Activated CD8-positive, alpha-beta memory T cell treated with anti-CD3 and anti-CD28 coated beads, Interleukin-2, amount 50 U/mL, for 48 hours (primary cell): ENCODE results near the gene CAPN15.

Experiments used
- DNase-seq: peaks from one replicate; pipeline ENCODE4 v3.0.0-alpha.2; 2020

Gene CAPN15

DNA sequence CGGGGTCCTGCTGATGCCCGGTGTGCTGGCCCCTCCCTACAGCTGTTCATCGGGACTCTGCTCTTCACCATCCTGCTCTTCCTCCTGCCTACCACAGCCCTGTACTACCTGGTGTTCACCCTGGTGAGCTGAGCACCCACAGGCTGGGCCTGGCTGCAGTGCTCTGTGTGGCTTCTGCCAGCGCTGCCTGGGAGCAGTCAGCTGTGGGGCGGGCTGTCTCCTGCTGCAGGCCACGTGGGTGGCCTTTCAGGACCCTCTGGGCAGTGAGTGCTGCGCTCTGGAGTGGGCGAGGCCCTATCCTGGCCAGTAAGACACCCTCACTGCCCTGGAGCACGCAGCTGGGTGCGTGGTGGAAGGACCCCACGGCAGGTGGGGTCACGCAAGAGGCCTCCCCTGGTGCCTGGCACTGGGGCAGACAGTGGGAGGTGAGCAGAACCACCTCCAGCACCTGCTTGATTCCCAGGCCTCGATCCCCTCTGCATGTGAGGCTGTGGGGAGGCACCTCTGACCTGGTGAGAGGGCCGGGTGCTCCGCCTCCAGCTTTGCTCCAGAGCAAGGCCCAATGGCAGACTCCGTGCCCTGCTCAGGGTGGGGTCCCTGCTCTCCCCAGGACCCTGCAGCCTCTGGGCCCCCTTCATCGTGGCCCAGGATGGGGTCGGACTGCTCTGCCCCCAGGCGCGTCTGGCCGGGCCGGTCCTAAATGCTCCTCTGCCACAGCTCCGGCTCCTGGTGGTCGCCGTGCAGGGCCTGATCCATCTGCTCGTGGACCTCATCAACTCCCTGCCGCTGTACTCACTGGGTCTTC lies 52.8 kb downstream of the CAPN15 start:
- DNase-seq, result no peak

DNA sequence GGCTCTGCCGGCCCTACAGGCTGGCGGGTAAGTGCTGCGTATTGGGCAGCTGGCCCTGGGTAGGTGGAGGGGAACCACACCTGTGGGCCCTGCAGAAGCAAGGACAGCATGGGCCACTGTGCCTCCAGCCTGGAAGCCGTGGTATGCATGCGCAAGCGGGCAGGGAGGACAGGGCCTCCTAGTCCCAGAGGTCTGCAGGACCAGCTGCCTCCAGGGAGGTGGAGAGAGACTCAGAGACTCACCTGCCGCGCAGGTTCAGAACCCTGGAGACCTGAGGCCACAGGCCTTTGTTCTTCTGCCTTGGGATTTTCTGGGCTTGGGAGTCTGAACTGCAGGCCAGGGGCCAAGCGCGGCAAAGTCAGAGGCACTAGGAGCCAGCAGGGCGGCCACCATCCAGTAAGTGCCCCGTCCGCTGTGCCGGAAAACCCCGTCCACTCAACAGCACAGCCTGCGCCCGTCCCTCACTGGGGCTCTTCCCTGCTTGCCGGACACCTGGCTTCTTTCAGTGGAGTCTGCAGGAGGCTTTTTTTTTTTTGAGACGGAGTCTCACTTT lies 53.5 kb downstream of the CAPN15 start:
- no peak for DNase-seq

DNA sequence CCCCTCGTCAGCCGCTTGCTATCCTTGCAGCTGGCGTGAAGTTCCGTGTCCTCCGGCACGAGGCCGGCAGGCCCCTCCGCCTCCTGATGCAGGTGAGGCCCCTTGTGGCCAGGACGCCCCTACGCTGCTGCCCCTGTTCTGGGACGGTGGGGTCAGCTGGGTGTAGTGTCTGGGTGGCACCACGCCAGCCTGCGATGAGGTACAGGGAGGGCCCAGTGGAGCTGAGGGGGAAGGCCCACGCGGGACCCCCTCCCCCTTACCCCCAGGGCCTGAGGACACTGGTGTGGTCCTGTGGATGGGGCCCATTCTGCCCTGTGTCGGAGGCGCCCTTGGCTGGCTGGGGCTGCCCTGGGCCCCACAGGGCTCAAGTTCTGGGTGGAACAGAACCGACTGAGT lies 54.7 kb downstream of the CAPN15 start:
- no peak for DNase-seq

DNA sequence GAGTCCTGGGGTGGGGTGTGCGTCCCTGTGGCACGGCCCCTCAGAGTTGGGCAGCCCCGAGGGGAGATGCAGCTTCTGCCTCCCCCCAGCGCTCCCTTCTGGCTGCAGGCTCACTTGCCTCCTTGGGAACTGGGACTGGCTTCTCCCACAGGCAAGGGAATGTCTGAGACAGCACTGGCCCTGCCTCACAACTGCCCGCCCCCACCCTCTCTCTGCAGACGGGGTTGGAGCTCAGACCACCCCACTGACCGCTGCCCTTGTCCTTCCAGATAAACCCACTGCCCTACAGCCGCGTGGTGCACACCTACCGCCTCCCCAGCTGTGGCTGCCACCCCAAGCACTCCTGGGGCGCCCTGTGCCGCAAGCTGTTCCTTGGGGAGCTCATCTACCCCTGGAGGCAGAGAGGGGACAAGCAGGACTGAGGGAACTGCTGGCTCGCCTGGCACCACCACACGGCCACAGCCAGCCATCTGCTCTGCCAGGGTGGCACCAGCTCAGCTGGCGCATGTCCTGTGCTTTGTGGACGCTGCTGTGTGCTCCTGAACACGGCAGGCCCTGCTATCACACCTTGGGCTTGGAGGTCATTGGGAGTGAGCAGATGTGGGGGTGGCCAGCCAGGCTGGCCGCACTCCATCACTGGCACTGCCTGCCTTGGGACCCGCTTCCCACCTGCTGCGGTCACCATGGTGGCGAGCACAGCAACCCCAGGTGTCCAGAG lies 55.3 kb downstream of the CAPN15 start:
- no peak for DNase-seq

DNA sequence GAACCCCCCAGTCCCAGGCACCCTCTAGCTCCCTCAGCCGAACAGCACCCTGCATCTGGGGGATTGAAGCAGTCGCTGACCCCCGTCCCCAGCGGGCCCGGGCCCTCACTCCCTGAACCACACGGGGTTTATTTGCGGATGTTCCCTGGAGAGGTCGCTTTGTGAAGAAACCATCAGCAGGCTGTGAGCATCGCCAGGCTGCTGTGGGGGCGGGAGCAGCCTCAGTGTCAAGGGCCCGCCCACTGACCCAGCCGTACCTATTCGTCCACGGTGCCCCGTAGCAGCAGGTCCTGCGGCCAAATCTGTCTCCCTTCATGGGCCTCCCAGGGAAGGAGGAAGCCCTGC lies 55.9 kb downstream of the CAPN15 start:
- DNase-seq, result no peak

DNA sequence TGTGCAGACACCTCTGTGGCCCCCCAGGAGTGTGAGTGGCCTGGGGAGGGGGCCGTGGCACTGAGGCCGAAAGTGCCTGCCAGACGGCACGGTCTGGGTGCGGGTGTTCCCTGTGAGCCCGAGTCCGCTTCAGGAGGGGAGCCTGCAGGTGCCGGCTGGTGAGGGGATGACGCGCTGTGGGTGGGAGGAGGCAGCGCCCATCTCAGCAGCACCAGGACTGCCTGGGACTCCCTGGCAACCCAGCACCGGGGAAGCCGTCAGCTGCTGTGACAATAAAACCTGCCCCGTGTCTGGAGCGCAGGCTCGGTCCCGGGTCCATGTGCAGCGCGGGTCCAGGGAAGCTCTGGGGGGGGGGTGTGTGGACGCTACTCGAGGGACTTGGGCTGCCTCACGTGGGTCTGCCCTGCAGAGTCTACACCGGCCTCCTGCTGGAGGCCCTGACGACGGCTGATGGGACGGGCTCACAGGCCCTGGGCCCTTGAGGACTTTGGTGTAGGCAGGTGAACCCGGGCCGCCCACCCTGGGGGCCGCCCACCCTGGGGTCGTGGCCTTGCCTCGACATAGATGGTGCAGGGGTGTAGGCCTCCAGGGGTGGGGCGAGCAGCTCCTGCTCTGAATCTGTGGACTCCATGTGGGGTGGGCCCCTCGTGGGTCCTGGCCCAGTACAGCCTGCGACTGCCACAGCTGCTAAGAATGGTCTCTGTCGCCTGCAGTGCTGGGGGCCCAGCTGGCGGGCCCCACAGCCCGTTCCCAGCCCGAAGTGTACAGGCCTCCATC lies 56.5 kb downstream of the CAPN15 start:
- no peak for DNase-seq

DNA sequence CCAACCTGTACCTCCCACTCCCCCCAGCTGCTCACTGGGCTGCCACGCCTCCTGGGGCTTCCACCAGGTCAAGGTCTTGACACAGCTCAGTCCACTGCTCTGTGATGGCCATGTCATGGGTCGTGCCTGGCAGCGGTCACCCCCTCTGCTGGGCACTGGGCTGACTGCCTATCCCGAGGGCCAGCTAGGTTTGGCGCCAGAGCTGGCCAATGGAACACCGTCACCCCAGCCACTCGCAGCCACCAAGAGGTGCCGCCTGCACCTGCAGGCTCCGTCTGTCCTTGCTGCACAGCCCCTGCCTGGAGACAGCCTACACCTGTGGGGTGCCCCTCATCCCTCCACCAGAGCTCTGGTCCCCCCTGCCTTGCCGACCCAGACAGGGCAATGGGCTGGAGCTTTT lies 57.8 kb downstream of the CAPN15 start:
- no peak for DNase-seq

DNA sequence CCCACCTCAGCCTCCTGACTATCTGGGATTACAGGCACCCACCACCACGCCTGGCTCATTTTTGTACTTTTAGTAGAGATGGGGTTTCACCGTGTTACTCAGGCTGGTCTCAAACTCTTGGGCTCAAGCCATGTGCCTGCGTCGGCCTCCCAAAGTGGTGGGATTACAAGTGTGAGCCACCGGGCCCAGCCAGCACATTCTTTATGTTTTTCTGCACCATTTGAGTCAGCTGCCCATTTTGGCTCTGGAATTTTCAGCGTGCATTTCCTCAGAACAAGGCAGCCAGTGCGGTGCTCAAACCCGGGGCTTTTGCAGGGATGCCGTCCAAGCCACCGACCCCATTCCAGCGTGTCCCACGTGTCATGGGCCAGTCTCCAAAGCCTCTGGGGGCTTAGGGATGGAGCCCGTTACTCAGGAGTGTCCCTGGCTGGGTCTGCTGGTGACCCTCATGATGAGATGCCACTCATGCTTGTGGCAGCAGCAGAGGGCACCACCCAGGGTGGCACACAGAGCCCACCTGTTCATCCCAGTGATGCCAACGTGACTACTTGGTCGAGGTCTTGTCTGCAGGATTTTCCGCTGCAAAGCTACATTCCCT lies 58.6 kb downstream of the CAPN15 start:
- no peak for DNase-seq

DNA sequence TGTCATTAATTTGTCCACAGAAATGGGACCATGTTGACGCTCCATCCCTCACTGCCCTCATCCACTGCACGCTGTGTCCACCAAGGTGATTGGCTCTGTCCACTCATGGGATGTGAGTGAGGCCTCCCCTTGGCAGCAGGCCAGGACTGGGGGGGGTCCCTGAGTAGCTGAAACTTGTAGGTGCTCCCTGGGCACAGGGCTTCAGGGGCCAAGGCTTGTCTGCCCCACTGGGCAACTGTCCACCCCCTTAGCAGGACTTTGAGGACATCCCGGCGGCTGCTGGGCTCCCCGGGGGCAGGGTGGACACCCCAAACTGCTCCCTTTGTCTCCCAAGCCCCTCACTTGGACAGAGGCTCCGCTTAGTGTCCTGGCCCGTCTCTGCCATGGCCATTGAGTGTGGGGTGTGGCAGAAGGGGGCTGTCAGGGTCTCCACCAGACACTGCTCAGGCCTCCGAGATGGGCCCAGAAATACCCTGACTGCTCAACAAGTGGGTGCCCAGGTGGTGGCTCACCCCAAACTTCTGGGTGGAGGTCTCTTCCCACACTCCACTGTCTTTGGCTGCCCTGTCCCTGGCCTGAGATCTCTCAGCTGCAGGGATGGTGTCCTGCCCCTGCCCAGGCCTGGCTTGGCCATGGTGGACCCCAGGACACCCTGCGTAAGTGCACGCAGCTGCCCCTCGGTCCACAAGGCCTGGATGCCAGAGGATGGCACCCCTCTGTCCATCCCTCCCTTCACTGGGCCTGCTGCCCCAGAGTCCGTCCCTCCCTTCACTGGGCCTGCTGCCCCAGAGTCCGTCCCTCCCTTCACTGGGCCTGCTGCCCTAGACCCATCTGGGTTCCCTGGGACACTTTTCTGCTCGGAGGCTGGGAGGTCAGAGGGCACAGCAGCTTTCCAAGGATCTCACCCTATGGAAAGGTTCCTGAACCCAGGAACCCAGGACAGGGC lies 59.4 kb downstream of the CAPN15 start:
- no peak for DNase-seq

DNA sequence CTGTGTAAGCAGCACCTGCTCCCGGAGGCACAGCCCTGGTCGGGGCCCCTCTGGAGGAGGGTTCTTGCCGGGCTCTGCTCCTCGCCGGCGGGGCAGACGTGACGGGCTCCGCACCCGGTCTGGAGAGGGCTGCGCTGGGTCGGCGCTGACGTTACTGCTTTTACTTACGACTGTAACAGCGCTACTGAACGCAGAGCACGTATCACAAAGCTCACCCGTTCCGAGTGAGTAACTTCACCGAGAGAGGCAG lies 61.1 kb downstream of the CAPN15 start:
- DNase-seq, result no peak

DNA sequence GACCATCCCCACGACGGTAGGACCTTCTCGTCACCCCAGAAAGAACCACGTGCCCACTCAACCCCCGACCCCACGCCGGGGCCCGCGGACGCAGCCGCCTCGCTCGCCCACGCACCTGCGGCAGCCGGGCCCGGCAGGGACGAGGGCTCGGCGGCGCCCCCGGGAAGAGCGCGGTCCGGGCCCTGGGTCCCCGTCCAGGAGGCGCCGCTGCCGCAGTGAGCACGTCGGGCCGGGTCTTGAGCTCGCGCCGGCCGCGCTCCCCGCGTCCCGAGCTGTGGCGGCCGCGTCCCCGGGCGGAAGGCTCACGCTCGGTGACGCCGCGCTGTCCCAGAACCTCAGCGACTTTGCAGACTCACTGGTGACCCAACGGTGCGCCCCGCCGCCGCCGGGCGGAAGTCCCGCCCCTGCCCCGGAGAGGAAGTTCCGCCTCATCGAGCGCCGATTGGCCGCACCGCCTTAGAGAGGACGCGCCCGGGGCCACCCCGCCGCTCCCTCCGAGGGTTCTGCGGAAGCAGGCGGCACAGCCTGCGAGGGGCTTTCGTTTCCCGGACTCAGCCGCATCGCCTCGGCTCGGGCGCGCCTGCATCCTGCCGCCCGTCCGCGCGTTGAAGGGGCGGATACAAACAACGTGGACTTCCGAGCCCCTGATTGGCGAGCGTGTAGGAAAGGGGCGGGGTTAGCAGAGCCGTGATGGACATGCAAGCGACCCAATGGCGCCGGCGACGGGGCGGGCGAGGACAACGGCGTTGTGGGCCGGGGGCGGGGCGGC lies 61.6 kb downstream of the CAPN15 start:
- DNase-seq, result peak; percentile 99

DNA sequence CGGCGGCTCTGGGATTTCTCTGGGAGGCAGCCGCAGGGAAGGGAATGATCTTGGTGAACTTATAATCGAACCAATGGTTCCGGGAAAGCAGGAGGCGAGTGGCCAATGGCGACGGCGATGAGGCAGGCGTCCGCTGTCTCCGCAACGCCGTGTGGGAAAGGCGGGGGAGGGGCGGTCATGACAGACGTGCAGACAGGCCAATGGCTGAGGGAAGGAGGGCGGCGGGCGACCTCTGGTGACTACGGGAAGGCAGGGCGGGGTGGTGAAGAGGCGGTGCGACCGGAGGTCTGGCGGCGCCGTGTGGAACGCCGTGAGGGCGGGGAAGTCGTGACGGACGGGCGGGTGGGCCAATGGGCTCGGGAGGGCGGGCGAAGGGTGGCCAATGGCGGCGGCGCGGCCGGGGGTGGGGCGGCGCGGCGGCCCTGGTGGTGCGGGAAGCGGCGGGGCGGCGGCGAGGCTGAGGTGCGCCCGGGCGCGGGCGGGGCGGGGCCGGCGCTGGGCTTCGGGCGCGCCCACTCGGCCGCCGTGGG lies 62.2 kb downstream of the CAPN15 start, which contains the start of gene RAB40C:
RAB40C (plus strand) TSS at position 409 of the 530 bp plus-strand sequence. CDS start 226 bp downstream, outside the sequence.
- DNase-seq, result peak; percentile 99

DNA sequence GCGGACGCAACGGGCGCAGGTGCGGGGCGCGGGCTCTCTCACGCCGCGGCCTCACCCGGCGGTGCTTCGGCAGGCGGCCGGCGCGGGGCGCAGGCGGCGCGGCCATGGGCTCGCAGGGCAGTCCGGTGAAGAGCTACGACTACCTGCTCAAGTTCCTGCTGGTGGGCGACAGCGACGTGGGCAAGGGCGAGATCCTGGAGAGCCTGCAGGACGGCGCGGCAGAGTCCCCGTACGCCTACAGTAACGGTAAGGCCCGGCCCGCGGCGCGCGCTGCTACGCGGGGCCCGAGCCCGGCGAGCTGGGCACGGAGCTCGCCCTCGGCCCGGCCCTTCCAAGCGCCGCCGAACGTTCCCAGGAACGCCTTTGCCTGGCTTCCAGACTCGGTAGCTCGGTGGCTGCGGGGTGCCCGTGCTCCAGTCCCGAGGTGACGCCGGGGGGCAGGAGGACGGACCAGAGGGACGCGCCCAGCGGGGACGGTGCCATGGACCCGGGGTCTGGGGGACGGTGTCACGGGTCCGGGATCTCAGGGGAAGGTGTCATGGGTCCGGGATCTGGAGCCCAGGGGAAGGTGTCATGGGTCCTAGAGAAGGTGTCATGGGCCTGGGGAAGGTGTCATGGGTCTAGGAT lies 62.8 kb downstream of the CAPN15 start:
- DNase-seq, result no peak

DNA sequence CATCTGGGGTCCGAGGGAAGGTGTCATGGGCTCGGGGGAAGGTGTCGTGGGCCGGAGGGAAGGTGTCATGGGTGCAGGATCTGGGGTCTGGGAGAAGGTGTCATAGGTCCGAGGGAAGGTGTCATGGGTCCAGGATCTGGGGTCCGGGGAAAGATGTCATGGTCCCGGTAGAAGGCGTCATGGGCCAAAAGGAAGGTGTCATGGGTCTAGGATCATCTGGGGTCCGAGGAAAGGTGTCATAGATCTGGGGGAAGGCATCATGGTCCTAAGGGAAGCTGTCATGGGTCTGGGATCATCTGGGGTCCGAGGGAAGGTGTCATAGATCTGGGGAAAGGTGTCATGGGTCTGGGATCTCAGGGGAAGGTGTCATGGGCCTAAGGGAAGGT lies 63.3 kb downstream of the CAPN15 start:
- no peak for DNase-seq

DNA sequence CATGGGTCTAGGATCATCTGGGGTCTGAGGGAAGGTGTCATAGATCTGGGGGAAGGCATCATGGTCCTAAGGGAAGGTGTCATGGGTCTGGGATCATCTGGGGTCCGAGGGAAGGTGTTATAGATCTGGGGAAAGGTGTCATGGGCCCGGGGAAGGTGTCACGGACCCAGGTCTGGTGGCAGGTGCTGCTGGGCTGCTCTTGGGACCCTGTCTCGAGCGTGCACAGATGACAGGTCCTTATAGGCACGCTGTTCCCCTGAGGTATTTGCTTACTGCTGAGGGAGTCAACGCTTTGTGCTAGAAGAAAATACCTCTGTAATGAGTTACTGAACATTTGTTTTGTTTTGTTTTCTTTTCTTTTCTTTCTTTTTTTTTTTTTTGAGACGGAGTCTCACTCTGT lies 63.7 kb downstream of the CAPN15 start:
- no peak for DNase-seq

DNA sequence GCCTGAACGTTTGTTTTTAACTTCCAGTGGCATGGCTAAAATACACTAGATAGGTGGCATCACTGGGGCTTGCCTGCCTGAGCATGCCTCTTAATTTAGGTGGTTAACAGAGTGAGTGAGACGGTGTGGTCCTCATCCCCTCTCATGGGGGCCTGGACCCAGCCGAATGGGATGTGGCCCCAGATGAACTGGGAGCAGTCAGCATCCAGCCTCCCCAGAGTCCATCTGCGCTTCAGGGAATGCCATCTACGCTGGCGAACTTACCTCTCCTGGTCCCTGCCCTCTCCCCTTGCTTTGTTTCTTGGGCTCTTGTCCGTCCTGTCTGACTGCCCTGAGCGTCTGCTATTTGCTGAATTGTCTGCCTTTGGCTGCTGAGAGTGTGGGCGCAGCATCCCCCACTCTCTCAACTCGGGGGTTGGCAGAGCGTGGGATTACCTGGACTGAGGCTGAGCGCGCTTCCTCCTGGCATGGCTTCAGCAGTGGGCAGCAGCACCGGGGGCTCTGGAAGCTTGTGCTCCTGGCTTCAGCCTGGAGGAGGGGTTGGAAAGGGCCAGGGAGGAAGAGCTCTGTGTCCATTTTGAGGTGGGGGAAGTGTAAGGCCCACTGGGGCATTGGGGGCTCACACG lies 64.5 kb downstream of the CAPN15 start:
- no peak for DNase-seq

DNA sequence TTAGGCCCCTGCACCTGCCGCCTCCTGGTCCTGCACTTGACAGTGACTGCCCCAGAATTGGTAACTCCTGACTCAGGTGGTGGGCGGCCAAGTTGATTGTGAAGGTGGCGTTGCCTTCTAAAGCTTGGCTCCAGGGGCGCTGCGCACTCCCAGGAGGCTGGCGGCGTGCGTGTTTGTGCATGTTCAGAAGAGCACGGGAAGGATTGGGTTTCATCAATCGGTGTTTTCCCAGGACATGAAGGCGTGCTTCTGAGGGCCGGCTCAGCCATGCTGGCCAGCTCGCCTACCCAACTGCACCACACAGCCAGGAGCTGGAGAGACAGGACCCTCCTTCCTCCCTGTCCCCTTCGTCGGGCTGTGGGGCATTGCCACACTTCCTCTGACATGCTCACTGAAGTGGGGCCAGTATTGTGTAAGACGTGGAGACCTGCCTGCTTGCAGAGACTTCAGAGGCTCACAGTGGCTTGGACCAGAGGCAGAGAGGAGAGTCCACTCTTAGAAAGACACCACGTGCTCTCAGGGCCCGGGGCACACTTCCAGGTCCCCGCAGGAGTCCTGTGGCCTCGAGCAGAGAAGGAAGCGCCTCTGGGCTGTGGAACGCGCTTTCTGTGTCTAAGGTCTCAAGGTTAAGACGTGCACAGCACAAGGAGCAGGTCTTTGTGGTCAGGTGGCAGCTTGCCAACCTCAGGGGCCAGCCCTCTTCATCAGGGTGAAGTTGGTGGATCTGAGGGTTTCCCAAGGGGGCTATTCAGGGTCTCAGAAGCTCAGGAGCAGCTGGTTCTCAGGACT lies 65.2 kb downstream of the CAPN15 start:
- no peak for DNase-seq

DNA sequence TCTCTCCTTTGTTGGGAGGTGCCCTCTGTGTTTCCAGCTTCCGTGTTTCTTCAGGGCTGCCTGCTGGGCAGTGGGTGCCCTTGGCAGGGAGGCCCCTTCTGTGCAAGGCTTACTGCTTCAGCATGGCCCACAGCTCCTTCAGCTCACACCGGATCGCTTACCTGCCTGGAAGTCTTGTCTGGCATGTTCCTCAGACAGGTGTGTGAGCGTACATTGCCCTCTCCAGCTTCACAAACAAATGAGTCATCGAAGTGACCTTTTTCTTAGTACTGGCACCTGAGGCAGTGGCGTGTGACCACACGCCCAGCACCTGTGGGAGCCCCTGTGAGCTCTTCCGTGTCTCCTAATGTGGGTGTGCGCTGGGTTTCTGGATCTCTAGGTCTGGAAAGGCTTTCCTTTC lies 65.9 kb downstream of the CAPN15 start:
- DNase-seq, result no peak

DNA sequence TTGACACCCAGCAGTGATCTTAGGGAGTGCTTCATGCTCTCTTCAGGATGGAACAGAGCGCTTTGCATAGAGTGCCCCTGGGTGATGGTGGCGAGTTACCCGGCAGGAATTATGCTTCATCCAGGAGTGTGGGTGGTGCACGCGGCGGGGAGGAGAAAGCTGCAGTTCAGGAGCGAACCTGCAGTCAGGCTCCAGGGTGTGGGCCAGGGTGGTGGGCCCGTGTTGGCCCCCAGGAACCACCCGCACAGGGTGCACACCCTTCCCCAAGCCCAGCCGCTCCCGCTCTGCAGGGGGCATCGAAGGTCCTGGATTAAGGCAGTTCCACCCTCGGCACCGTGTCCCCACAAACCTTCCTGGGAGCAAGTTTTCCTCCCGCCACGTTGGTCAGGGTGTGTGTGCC lies 66.3 kb downstream of the CAPN15 start:
- no peak for DNase-seq
